GM12892 (cell line): ENCODE results near the gene FGFRL1.

Experiments used
- POLR2A ChIP-seq: IDR thresholded peaks from 2 replicates; pipeline ENCODE4 v1.6.1; 2011; ENCODE audit warnings: low read depth, low read length, control low read depth
- POLR2AphosphoS5 ChIP-seq: IDR thresholded peaks from 2 replicates; pipeline ENCODE4 v1.6.1; 2011; ENCODE audit warnings: low read depth, low read length, control low read depth

DNA sequence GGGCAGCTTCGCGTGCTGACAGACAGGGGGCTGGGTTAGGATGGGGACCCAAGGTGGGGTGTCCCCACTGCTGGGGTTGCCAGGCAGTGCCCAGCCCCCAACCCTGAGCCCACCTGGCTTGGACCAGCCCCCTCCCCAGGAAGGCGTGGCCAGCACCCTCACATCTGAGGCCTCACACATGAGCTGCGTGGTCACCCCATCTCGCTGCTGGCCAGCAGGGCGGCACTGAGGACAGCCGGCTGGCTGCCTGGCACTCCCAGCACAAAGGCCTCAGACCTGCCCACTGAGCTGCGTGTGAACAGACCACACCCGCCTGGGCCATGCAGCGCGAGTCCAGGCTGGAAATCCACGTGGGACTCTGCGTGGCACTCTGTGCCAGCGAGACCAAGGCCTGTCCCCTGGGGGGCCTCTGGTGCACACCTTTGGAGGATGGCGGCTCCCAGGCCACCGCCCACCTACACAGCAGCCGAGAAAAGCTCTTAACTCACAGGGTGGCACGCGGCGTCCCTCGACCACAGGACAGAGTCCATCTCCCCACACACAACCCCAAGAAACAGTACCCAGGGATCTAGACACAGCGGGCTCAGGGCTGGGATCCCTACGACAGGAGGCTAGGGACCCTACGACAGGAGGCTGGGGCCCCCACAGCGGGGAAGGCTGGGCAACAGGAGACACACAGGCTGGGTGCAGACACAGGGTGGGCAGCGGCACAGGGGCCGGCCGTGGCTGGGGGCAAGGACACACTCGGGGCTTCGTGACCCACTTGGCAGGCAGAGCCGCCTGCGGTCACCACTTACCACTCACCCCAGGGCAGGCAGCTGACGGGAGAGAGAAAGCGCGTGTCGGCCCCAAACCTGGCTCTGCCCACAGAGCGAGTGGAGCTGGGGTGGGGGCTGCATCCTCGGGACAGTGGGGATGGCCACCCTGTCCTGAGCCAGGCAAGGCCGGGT, 47.9 kb upstream of the FGFRL1 start:
- no peak for TF ChIP-seq POLR2AphosphoS5
- no peak for TF ChIP-seq POLR2A
